ENCODE results near the gene CORO1C. TPM values are rescaled to one million over a fixed set of nuclear protein-coding genes. Genes with fewer than 3 reads are reported as not detected.
A peak's percentile ranks its signal among the peaks of the same experiment; 100 is the strongest.

The CORO1C gene
- total and polyA plus RNA-seq, 9 of the 15 experiments (the other 6 are each of a cell fraction or from before 2014, with no cell fraction given) = 55.2 to 280 (median 150) TPM

- Histone ChIP-seq H3K27ac (ENCODE audit: extremely low read depth, low read depth, low read length) (peak overlapping the region; percentile 93), H3K4me3 (peak overlapping the region; percentile 89), H3K4me1 (replicated peaks in 1 of 2; ENCODE audit: control insufficient read depth in 2 of 2, insufficient read depth in 2 of 2, low read length in 2 of 2) (peaks cover 25 to 40% of the 10 kb centered on the region in 2 experiments), H3K27me3 (ENCODE audit: control insufficient read depth in 2 of 2, insufficient read depth in 2 of 2, low read length in 2 of 2) (no peaks in the 10 kb centered on the region), H3K79me2 (ENCODE audit: control insufficient read depth, insufficient read depth, low read length) (peaks cover 66% of the 10 kb centered on the region), H3K9me1 (ENCODE audit: control insufficient read depth, insufficient read depth, low read length) (no peaks in the 10 kb centered on the region), H3K4me2 (ENCODE audit: insufficient read depth, low read length) (peak overlapping the region; percentile 93), H4K20me1 (replicated peaks; ENCODE audit: control insufficient read depth, insufficient read depth, low read length) (peaks cover 26% of the 10 kb centered on the region), H3K36me3 (ENCODE audit: control insufficient read depth, insufficient read depth, low read length) (peaks cover 25% of the 10 kb centered on the region), H2AFZ (ENCODE audit: low read depth, low read length) (0 out of 2 replicates have a peak overlapping the region, but pooled peaks have one; percentile 5), H3K9me3 (replicated peaks; ENCODE audit: control insufficient read depth, insufficient read depth, low read depth, low read length) (no peaks in the 10 kb centered on the region), H3K9ac (ENCODE audit: insufficient read depth in 1 of 2, low read depth in 2 of 2, low read length in 2 of 2) (peak overlapping the region; percentile 89 to 99)
- CTCF ChIA-PET (ENCODE audit: low intra/inter-chr PET ratio) = no interaction called here
- peak in 2 of 4 experiments; percentile 69 to 76 for DNase-seq (ENCODE audit: extremely low read depth in 1 of 4, low spot score in 3 of 4)
- in situ Hi-C loops (cut with MboI) = no loop called here
- TSS peak; percentile 43 for BruUV-seq (replicated peaks)
- FAIRE-seq = peak; percentile 78
- ATAC-seq = peak; percentile 51
- POLR2A ChIA-PET = interaction anchor here (0.6 to 1.4 kb wide), 16 partner anchors 9 to 123 kb away, joined by 3 to 9 read pairs (median 4); no protein-coding TSS in a partner anchor
- WGBS (ENCODE audit: insufficient coverage, low coverage, missing lambda C conversion rate) = 0% methylated on average over 15 of the region's 15 CpGs
- intact Hi-C loops (cut with micrococcal nuclease) = loop anchor here (2.0 to 5.0 kb wide), 5 partner anchors 29 to 167 kb away; partner anchors contain the start of genes ISCU and SART3
- no peak for TF ChIP-seq EGR1 (conservative IDR thresholded peaks at IDR 0.05)
- TF ChIP-seq ZNF75A (CRISPR knock-in tag; IDR thresholded peaks at IDR 0.05) = 0 out of 2 replicates have a peak, but pooled peaks have one; percentile 7
- no peak for TF ChIP-seq MAX (CRISPR knock-in tag; IDR thresholded peaks at IDR 0.05)
- TF ChIP-seq PYGO2 (tag; IDR thresholded peaks at IDR 0.05) = no peak
- 0 out of 2 replicates have a peak, but pooled peaks have one; percentile 55 for TF ChIP-seq ZNF395 (CRISPR knock-in tag; IDR thresholded peaks at IDR 0.05)
- no peak for TF ChIP-seq SRSF1 (IDR thresholded peaks at IDR 0.05; ENCODE audit: low read depth, low read length)
- TF ChIP-seq TBP (optimal IDR thresholded peaks at IDR 0.05; ENCODE audit: low read depth, low read length) = peak; percentile 44
- no peak; a peak in 3 of 4 replicates for TF ChIP-seq FOXK2 (conservative IDR thresholded peaks at IDR 0.05 in 1 of 2, IDR thresholded peaks at IDR 0.05 in 1 of 2; ENCODE audit: low read depth in 2 of 2)
- peak in 1 of 2 experiments; percentile 39 for TF ChIP-seq E2F6 (IDR thresholded peaks at IDR 0.05; ENCODE audit: borderline replicate concordance in 1 of 2, extremely low read depth in 1 of 2, insufficient read depth in 1 of 2, insufficient read length in 1 of 2, low read depth in 1 of 2, low read length in 1 of 2, poor library complexity in 1 of 2, severe bottlenecking in 1 of 2)
These were observed 1.5 kb downstream of the CORO1C start for GRCh38 chr12:108729612-108730364.
